OCI-LY7 (cell line): ENCODE data around the gene FAM161A.

Experiments used
- CTCF ChIP-seq: fragments of 200-600 bp; sonication (generic); conservative IDR thresholded peaks from 2 replicates; pipeline ENCODE4 v1.5.1; 2014; ENCODE audit warnings: mild to moderate bottlenecking, antibody characterized with exemption, low read length, moderate library complexity, mixed read lengths
- EZH2phosphoT487 ChIP-seq: fragments of 200-600 bp; sonication (generic); IDR thresholded peaks from 2 replicates; pipeline ENCODE4 v1.6.1; 2018; ENCODE audit warnings: low read depth, borderline replicate concordance, mild to moderate bottlenecking, mixed run types, antibody characterized with exemption, low read length, moderate library complexity, mixed read lengths

GRCh38 chr2:61793389-61793836, 60.4 kb downstream of the FAM161A start:
- TF ChIP-seq CTCF (peak; percentile 78), EZH2phosphoT487 (no peak)
